ENCODE results near the gene MCFD2. TPM values are rescaled to one million over a fixed set of nuclear protein-coding genes. Genes with fewer than 3 reads are reported as not detected.
A peak's percentile ranks its signal among the peaks of the same experiment; 100 is the strongest.

The MCFD2 gene
- total RNA-seq, 4 donors from 2014 or later: 44.8 to 141 (median 107) TPM

- intact Hi-C loops (cut with DNase I; ENCODE audit: low total_unique reads): no loop called here
- Histone ChIP-seq H3K27ac (no peak overlapping the region), H3K4me3 (no peak overlapping the region), H3K9me3 (no peaks in the 10 kb centered on the region), H3K27me3 (no peaks in the 10 kb centered on the region), H3K4me1 (no peaks in the 10 kb centered on the region), H3K36me3 (no peaks in the 10 kb centered on the region)
- DNase-seq: no peak
- no peak for TF ChIP-seq POLR2A (IDR thresholded peaks at IDR 0.05)
- no peak for TF ChIP-seq CTCF (IDR thresholded peaks at IDR 0.05)
These were observed 28.5 kb upstream of the MCFD2 start for GRCh38 chr2:46943881-46944798.

DNA sequence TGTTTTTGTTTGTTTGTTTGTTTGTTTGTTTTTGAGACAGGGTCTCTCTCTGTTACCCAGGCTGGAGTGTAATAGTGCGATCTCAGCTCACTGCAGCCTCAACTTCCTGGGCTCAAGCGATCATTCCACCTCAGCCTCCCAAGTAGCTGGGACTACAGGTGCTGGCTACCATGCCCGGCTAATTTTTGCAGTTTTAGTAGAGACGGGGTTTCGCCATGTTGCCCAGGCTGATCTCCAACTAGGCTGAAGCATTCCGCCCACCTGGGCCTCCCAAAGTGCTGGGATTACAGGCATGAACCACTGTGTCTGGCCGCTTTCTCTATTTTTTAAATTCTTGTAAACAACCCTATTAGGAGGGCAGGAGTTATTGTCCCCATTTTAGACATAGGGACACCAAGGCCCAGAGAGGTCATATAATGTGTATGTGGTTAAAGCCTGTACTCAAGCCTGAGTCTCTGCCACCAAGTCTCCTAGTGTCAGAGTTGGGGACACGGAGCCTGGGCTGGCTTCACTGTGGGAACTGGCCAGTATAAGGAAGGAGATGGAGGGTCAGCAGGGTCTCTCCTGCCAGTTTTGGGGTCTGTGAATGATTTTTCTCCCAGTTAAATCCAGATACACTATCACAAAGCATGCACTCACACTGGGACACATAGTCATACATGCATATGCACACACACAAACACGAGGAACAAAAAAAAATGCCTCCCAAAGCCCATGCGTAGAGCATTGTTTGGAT lies 27.5 kb upstream of the MCFD2 start:
- no peaks in the 10 kb centered on the region for H3K4me1 ChIP-seq
- DNase-seq: no peak
- TF ChIP-seq POLR2A (IDR thresholded peaks at IDR 0.05) (no peak), CTCF (IDR thresholded peaks at IDR 0.05) (no peak)
- peak overlapping the region in 1 of 2 donors; percentile 83 for H3K27ac ChIP-seq
- no peak overlapping the region for H3K4me3 ChIP-seq
- no peaks in the 10 kb centered on the region for H3K9me3 ChIP-seq
- intact Hi-C loops (cut with DNase I; ENCODE audit: low total_unique reads): no loop called here
- no peaks in the 10 kb centered on the region for H3K36me3 ChIP-seq
- no peaks in the 10 kb centered on the region for H3K27me3 ChIP-seq

GRCh38 chr2:46942143-46942526 lies 26.5 kb upstream of the MCFD2 start:
- no peak for DNase-seq
- Histone ChIP-seq H3K27ac (peak overlapping the region; percentile 83 to 95), H3K4me1 (no peaks in the 10 kb centered on the region), H3K9me3 (no peaks in the 10 kb centered on the region), H3K4me3 (peak overlapping the region; percentile 52 to 82), H3K36me3 (no peaks in the 10 kb centered on the region), H3K27me3 (no peaks in the 10 kb centered on the region)
- TF ChIP-seq CTCF (IDR thresholded peaks at IDR 0.05): no peak
- TF ChIP-seq POLR2A (IDR thresholded peaks at IDR 0.05): no peak
- intact Hi-C loops (cut with DNase I; ENCODE audit: low total_unique reads): no loop called here

DNA sequence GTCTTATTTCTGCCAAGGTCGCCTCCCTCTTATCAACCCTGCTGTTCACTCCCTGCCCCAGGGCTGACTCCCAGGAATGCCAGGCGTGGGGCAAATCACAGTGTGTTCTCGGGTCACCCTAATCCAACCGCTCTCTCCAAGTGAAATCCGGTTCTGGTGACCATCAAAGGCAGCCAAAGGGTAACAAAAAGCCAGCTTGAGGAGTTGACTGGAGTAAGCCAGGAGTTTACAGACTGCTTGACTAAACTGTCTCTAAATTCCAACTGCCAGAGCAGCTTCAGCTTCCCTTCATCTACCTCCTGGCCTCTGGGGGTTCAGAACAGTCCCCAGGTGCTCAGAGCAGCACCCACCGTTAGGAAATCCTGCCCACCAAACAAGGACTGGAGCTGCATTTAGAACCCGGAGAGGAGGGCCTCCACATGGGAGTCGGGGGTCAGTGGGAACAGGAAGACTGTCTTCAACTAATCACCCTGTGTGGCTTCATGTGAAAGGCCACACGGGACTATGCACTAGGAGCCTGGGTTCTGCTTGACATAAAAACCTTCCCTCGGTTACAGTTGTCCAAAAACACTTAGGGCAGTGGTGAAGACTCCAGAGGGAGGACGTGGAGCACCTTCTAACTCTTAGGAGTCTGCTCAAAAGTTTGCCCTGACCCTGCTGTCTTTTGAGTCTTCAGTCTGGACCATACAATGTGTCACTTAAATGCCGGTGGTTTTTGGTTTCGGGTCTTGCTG lies 24.2 kb upstream of the MCFD2 start:
- H3K4me1 ChIP-seq: no peaks in the 10 kb centered on the region
- H3K27me3 ChIP-seq: no peaks in the 10 kb centered on the region
- intact Hi-C loops (cut with DNase I; ENCODE audit: low total_unique reads): no loop called here
- H3K36me3 ChIP-seq: no peaks in the 10 kb centered on the region
- peak overlapping the region; percentile 95 to 96 for H3K27ac ChIP-seq
- peak overlapping the region; percentile 50 to 82 for H3K4me3 ChIP-seq
- DNase-seq: peak in 1 of 2 donors; percentile 22
- H3K9me3 ChIP-seq: no peaks in the 10 kb centered on the region
- TF ChIP-seq CTCF (IDR thresholded peaks at IDR 0.05): no peak
- no peak for TF ChIP-seq POLR2A (IDR thresholded peaks at IDR 0.05)
